IMR-90 (cell line): ENCODE measurements around the gene CYSLTR2. TPM values are rescaled to one million over a fixed set of nuclear protein-coding genes. Genes with fewer than 3 reads are reported as not detected.

Experiments used
- ATAC-seq: fragments of 200-7000 bp; cut with Tn5 transposase; 2 replicates; pipeline ENCODE4 v1.9.1; 2020; ENCODE audit warnings: low read depth, mild to moderate bottlenecking, moderate library complexity
- BruUV-seq: library from RNA; stranded (reverse); fragments of 400-500 nt; replicated peaks from 2 replicates; lab custom pipeline; 2021; lab: Mats Ljungman, UMichigan
- CTCF ChIA-PET: fragments of 300-600 bp; formaldehyde crosslinking; extraction: SDS; loops from one replicate; lab custom pipeline; 2021; ENCODE audit warnings: antibody characterized with exemption; lab: Yijun Ruan, JAX
- POLR2A ChIA-PET: fragments of 300-600 bp; sonication (Branson Sonifier 250); formaldehyde crosslinking; loops from one replicate; lab custom pipeline; 2022; ENCODE audit warnings: antibody characterized with exemption; ENCODE audit not compliant: unreplicated experiment; lab: Charles Lee
- DNase-seq: peaks from one replicate; pipeline ENCODE4 v3.0.0; 2013
- H2AFZ ChIP-seq: replicated peaks from 2 replicates; pipeline ENCODE3; 2013; ENCODE audit warnings: low read length, mild to moderate bottlenecking; ENCODE audit not compliant: poor library complexity
- H2AK5ac ChIP-seq: 2 replicates; pipeline ENCODE4 v1.6.1; 2013; ENCODE audit warnings: low read depth, low read length, inconsistent platforms
- H2AK9ac ChIP-seq: replicated peaks from 2 replicates; pipeline ENCODE3; 2013; ENCODE audit warnings: mild to moderate bottlenecking, low read depth, low read length, moderate library complexity; ENCODE audit not compliant: poor library complexity
- H2BK120ac ChIP-seq: 2 replicates; pipeline ENCODE4 v1.6.1; 2013; ENCODE audit warnings: low read depth, low read length, inconsistent platforms
- H2BK15ac ChIP-seq: 3 replicates; pipeline ENCODE4 v1.6.1; 2013; ENCODE audit warnings: low read depth, low read length, inconsistent platforms
- H2BK20ac ChIP-seq: 2 replicates; pipeline ENCODE4 v1.6.1; 2013; ENCODE audit warnings: low read depth, mild to moderate bottlenecking, inconsistent platforms, low read length, moderate library complexity
- H2BK5ac ChIP-seq: 2 replicates; pipeline ENCODE4 v1.6.1; 2013; ENCODE audit warnings: mild to moderate bottlenecking, low read depth, low read length, inconsistent platforms; ENCODE audit not compliant: poor library complexity, severe bottlenecking
- H3K14ac ChIP-seq: replicated peaks from 2 replicates; pipeline ENCODE4 v1.6.1; 2013; ENCODE audit warnings: low read depth, low read length, inconsistent platforms
- H3K18ac ChIP-seq: 2 replicates; pipeline ENCODE4 v1.6.1; 2013; ENCODE audit warnings: low read depth, low read length, control low read depth
- H3K23ac ChIP-seq: 2 replicates; pipeline ENCODE4 v1.6.1; 2013; ENCODE audit warnings: low read depth, low read length, inconsistent platforms
- H3K27ac ChIP-seq: 2 replicates; pipeline ENCODE4 v1.5.1; 2013; ENCODE audit warnings: mild to moderate bottlenecking, control low read depth, low read length; ENCODE audit not compliant: insufficient read depth
- H3K27me3 ChIP-seq: 2 replicates; pipeline ENCODE4 v1.6.1; 2013; ENCODE audit warnings: low read length; ENCODE audit not compliant: control insufficient read depth, insufficient read depth
- H3K36me3 ChIP-seq: 2 replicates; pipeline ENCODE4 v1.6.1; 2013; ENCODE audit warnings: low read length, mixed read lengths; ENCODE audit not compliant: control insufficient read depth, insufficient read depth
- H3K4ac ChIP-seq: 2 replicates; pipeline ENCODE4 v1.6.1; 2013; ENCODE audit warnings: low read depth, low read length, inconsistent platforms
- H3K4me1 ChIP-seq: 2 replicates; pipeline ENCODE4 v1.6.1; 2013; ENCODE audit warnings: low read length, mixed read lengths; ENCODE audit not compliant: control insufficient read depth, insufficient read depth
- H3K4me2 ChIP-seq: 2 replicates; pipeline ENCODE4 v1.6.1; 2013; ENCODE audit warnings: low read depth, mild to moderate bottlenecking, control low read depth, low read length, moderate library complexity
- H3K4me3 ChIP-seq: 2 replicates; pipeline ENCODE4 v1.5.1; 2013; ENCODE audit warnings: low read depth, mild to moderate bottlenecking, control low read depth, low read length, moderate library complexity; ENCODE audit not compliant: insufficient read depth
- H3K56ac ChIP-seq: 2 replicates; pipeline ENCODE4 v1.6.1; 2013; ENCODE audit warnings: low read length, inconsistent platforms; ENCODE audit not compliant: insufficient read depth; ENCODE audit errors: extremely low read depth
- H3K79me1 ChIP-seq, 2 experiments: 2 replicates each; pipeline ENCODE4 v1.6.1; 2013; ENCODE audit warnings: low read length in 2 of 2, inconsistent platforms in 1 of 2, low read depth in 1 of 2
- H3K9ac ChIP-seq: 2 replicates; pipeline ENCODE4 v1.6.1; 2013; ENCODE audit warnings: low read depth, low read length, control low read depth
- H3K9me1 ChIP-seq: 2 replicates; pipeline ENCODE4 v1.6.1; 2013; ENCODE audit warnings: low read length, inconsistent platforms; ENCODE audit not compliant: insufficient read depth
- H3K9me3 ChIP-seq: 2 replicates; pipeline ENCODE4 v1.6.1; 2013; ENCODE audit warnings: low read length; ENCODE audit not compliant: control insufficient read depth, insufficient read depth
- H4K20me1 ChIP-seq: 2 replicates; pipeline ENCODE4 v1.6.1; 2013; ENCODE audit warnings: low read length, inconsistent platforms; ENCODE audit not compliant: insufficient read depth
- H4K5ac ChIP-seq: 2 replicates; pipeline ENCODE4 v1.6.1; 2013; ENCODE audit warnings: mild to moderate bottlenecking, low read depth, low read length, control low read depth
- H4K8ac ChIP-seq, 2 experiments: 2 replicates each; pipeline ENCODE4 v1.6.1; 2013; ENCODE audit warnings: low read depth in 2 of 2, low read length in 2 of 2, control low read depth in 1 of 2, inconsistent platforms in 1 of 2
- H4K91ac ChIP-seq: 2 replicates; pipeline ENCODE4 v1.6.1; 2013; ENCODE audit warnings: low read depth, low read length, inconsistent platforms; ENCODE audit not compliant: insufficient read depth
- BHLHE40 ChIP-seq: fragments of 150-350 bp; IDR thresholded peaks from 2 replicates; pipeline ENCODE4 v1.6.1; 2016; ENCODE audit warnings: mild to moderate bottlenecking, low read depth, low read length
- CHD1 ChIP-seq: IDR thresholded peaks from 2 replicates; pipeline ENCODE4 v1.6.1; 2012; ENCODE audit warnings: low read depth, low read length, improper control_type of control experiment
- NFE2L2 ChIP-seq: fragments of 150-350 bp; IDR thresholded peaks from 2 replicates; pipeline ENCODE4 v1.6.1; 2016; ENCODE audit warnings: low read depth, mild to moderate bottlenecking, low read length
- POLR2A ChIP-seq: IDR thresholded peaks from 2 replicates; pipeline ENCODE4 v1.6.1; 2012; ENCODE audit warnings: mild to moderate bottlenecking, low read depth, low read length
- RAD21 ChIP-seq: IDR thresholded peaks from 2 replicates; pipeline ENCODE4 v1.6.1; 2012; ENCODE audit warnings: low read length, improper control_type of control experiment
- RCOR1 ChIP-seq: IDR thresholded peaks from 2 replicates; pipeline ENCODE4 v1.6.1; 2012; ENCODE audit warnings: mild to moderate bottlenecking, low read length, improper control_type of control experiment; ENCODE audit not compliant: insufficient replicate concordance
- RFX5 ChIP-seq: IDR thresholded peaks from 2 replicates; pipeline ENCODE4 v1.8.0; 2012; ENCODE audit warnings: low read depth, mild to moderate bottlenecking, low read length, moderate library complexity
- SMC3 ChIP-seq: fragments of 150-350 bp; IDR thresholded peaks from 2 replicates; pipeline ENCODE4 v1.6.1; 2016; ENCODE audit warnings: low read depth, mild to moderate bottlenecking, antibody characterized with exemption, low read length, moderate library complexity
- USF2 ChIP-seq: fragments of 150-350 bp; IDR thresholded peaks from 2 replicates; pipeline ENCODE4 v1.6.1; 2017; ENCODE audit warnings: mild to moderate bottlenecking, antibody characterized with exemption, low read length, low read depth
- WGBS, 2 experiments: methylation state at CpG; one replicate each; pipeline versions ENCODE4 v1.1.5 to v1.1.7; 2013; ENCODE audit warnings: missing lambda C conversion rate in 2 of 2; ENCODE audit not compliant: insufficient read length in 1 of 2; ENCODE audit errors: extremely low coverage in 2 of 2; 5-methylcytosine and 5-hydroxymethylcytosine counted together
- dilution Hi-C: fragments of 300-500 bp; cut with HindIII; formaldehyde crosslinking; loops from one replicate; pipeline ENCODE4 v1.14.3; 2018; ENCODE audit warnings: low sequenced_read_pairs; ENCODE audit not compliant: unreplicated experiment
- in situ Hi-C: fragments of 300-500 bp; cut with MboI; formaldehyde crosslinking; loops from 3 replicates; pipeline ENCODE4 v1.14.3; 2019; ENCODE audit warnings: low sequenced_read_pairs, inconsistent platforms, mixed read lengths
- intact Hi-C: fragments of 100-400 bp; cut with micrococcal nuclease; formaldehyde crosslinking; loops from 2 replicates; pipeline ENCODE4 v1.10.0; 2022
- polyA plus RNA-seq, 3 experiments: library from polyadenylated mRNA; depleted of rRNA; stranded (reverse); fragments of >200 nt; gene quantifications; 2 replicates each; pipeline ENCODE4 v1.2.3, GENCODE V29; 2012; ENCODE audit warnings: low replicate concordance in 1 of 3
- total RNA-seq: library from RNA; depleted of rRNA; stranded (reverse); fragments of >200 nt; gene quantifications from 2 replicates; pipeline ENCODE4 v1.2.3, GENCODE V29; 2012
- TF ChIP-seq, protein P1 (sequence below): conservative IDR thresholded peaks from 2 replicates; pipeline ENCODE4 v1.5.1; 2012; ENCODE audit warnings: mild to moderate bottlenecking, low read depth, low read length, improper control_type of control experiment

Gene CYSLTR2
- total and polyA plus RNA-seq, 2 of the 4 experiments (the other 2 are of a cell fraction), result not detected

DNA sequence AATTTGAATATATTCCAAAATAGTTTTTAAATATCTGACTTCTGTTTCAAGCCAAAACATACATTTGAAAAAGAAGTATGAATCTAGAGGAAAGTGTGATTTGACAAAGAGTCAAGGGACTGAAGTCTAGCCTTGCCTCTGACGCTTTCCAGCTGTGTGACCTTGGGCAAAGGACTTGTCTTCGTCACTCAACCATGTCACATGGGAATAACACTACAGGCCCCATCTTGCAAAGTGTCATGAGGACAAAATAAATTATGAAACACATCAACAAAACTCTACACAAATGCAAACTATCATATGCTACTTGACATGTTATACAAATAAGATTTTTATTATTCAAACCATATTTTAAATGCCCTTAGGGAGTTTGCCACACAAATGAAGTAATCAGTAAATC is 73.0 kb downstream of the CYSLTR2 start:
- no peak for TF ChIP-seq RCOR1
- TF ChIP-seq, protein P1, sequence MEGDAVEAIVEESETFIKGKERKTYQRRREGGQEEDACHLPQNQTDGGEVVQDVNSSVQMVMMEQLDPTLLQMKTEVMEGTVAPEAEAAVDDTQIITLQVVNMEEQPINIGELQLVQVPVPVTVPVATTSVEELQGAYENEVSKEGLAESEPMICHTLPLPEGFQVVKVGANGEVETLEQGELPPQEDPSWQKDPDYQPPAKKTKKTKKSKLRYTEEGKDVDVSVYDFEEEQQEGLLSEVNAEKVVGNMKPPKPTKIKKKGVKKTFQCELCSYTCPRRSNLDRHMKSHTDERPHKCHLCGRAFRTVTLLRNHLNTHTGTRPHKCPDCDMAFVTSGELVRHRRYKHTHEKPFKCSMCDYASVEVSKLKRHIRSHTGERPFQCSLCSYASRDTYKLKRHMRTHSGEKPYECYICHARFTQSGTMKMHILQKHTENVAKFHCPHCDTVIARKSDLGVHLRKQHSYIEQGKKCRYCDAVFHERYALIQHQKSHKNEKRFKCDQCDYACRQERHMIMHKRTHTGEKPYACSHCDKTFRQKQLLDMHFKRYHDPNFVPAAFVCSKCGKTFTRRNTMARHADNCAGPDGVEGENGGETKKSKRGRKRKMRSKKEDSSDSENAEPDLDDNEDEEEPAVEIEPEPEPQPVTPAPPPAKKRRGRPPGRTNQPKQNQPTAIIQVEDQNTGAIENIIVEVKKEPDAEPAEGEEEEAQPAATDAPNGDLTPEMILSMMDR, result no peak
- no peak for TF ChIP-seq NFE2L2
- TF ChIP-seq POLR2A, result no peak
- TF ChIP-seq SMC3, result no peak
- no peak for TF ChIP-seq USF2
- no peak for TF ChIP-seq RAD21
- TF ChIP-seq RFX5, result no peak
- TF ChIP-seq BHLHE40, result no peak
- no peak for TF ChIP-seq CHD1
- CTCF ChIA-PET, result no interaction called here

More for the DNA sequence above, 73.0 kb downstream of the CYSLTR2 start:
- in situ Hi-C loops (no loop called here), intact Hi-C loops (no loop called here), dilution Hi-C loops (no loop called here)
- WGBS, 2 experiments, result no CpG with 5 or more reads among the region's 2 CpGs
- Histone ChIP-seq H2BK120ac (no peak overlapping the region), H3K79me1 (no peaks in the 10 kb centered on the region), H2BK20ac (no peak overlapping the region), H4K5ac (no peak overlapping the region), H3K18ac (peak overlapping the region; percentile 16), H2AFZ (no peak overlapping the region), H3K4me2 (no peak overlapping the region), H3K56ac (no peak overlapping the region), H3K9me3 (no peaks in the 10 kb centered on the region), H3K9ac (no peak overlapping the region), H3K27me3 (no peaks in the 10 kb centered on the region), H2BK15ac (no peak overlapping the region), H4K8ac (peak overlapping the region in 1 of 2 experiments; percentile 34; a peak in 1 of 4 replicates), H2AK5ac (no peak overlapping the region), H3K27ac (0 out of 2 replicates have a peak overlapping the region, but pooled peaks have one; percentile 43), H3K4me3 (no peak overlapping the region), H3K14ac (no peak overlapping the region), H4K20me1 (no peaks in the 10 kb centered on the region), H2BK5ac (no peak overlapping the region), H3K23ac (no peak overlapping the region), H3K4ac (no peak overlapping the region), H3K4me1 (peaks cover 2% of the 10 kb centered on the region; the same call in 1 of the 2 replicates), H2AK9ac (no peak overlapping the region), H4K91ac (no peak overlapping the region), H3K36me3 (no peaks in the 10 kb centered on the region), H3K9me1 (no peaks in the 10 kb centered on the region)
- POLR2A ChIA-PET, result no interaction called here
- no TSS peak for BruUV-seq
- DNase-seq (no peak), ATAC-seq (no peak)
